Upper lobe of left lung (tissue), 6 donors: ENCODE results near the gene RASGRF1. TPM values are rescaled to one million over a fixed set of nuclear protein-coding genes. Genes with fewer than 3 reads are reported as not detected.
A peak's percentile ranks its signal among the peaks of the same experiment; 100 is the strongest.

Experiments used
- ATAC-seq, 2 donors: fragments of 200-7000 bp; cut with Tn5 transposase; one replicate each; pipeline ENCODE4 v1.9.1; 2022; ENCODE audit warnings: mild to moderate bottlenecking in 2 of 2, moderate library complexity in 2 of 2; ENCODE audit not compliant: low FRiP score in 2 of 2
- DNase-seq, 2 donors: peaks; one replicate each; pipeline ENCODE4 v3.0.0-alpha.2; 2019 to 2020
- H3K27ac ChIP-seq, 4 donors: fragments of 200-600 bp; sonication (generic); one replicate each; pipeline ENCODE4 v1.5.1; 2016 to 2019
- H3K27me3 ChIP-seq, 4 donors: fragments of 200-600 bp; sonication (generic); one replicate each; pipeline ENCODE4 v1.5.1; 2017 to 2019
- H3K36me3 ChIP-seq, 4 donors: fragments of 200-600 bp; sonication (generic); one replicate each; pipeline ENCODE4 v1.5.1; 2016 to 2019
- H3K4me1 ChIP-seq, 4 donors: fragments of 200-600 bp; sonication (generic); one replicate each; pipeline ENCODE4 v1.5.1; 2018 to 2019
- H3K4me3 ChIP-seq, 4 donors: fragments of 200-600 bp; sonication (generic); one replicate each; pipeline ENCODE4 v1.5.1; 2017 to 2019; ENCODE audit warnings: mild to moderate bottlenecking in 2 of 4, moderate library complexity in 1 of 4
- H3K9me3 ChIP-seq, 4 donors: fragments of 200-600 bp; sonication (generic); one replicate each; pipeline ENCODE4 v1.5.1; 2018 to 2019
- CTCF ChIP-seq, 6 experiments: fragments of 450-650 bp in 4 of 6; fragments of 200-600 bp in 2 of 6; sonication (generic) in 2 of 6; IDR thresholded peaks; one replicate each; pipeline ENCODE4 v1.5.1; 2016 to 2019; ENCODE audit warnings: antibody characterized with exemption in 6 of 6
- EP300 ChIP-seq, 4 donors: sonication (generic); formaldehyde crosslinking; IDR thresholded peaks; one replicate each; pipeline ENCODE4 v1.5.1; 2017; ENCODE audit warnings: antibody characterized with exemption in 4 of 4, control low read depth in 2 of 4
- POLR2A ChIP-seq, 4 donors: fragments of 450-650 bp; IDR thresholded peaks; one replicate each; pipeline ENCODE4 v1.5.1; 2016 to 2017; ENCODE audit warnings: antibody characterized with exemption in 4 of 4, mild to moderate bottlenecking in 2 of 4
- POLR2AphosphoS5 ChIP-seq, 2 donors: sonication (generic); formaldehyde crosslinking; IDR thresholded peaks; one replicate each; pipeline ENCODE4 v1.5.1; 2017; ENCODE audit warnings: antibody characterized with exemption in 2 of 2
- WGBS, 2 donors: methylation state at CpG; one replicate each; pipeline ENCODE4 v1.1.5; 2017 to 2018; 5-methylcytosine and 5-hydroxymethylcytosine counted together
- total RNA-seq, 6 donors: library from RNA; depleted of rRNA in 4 of 6; stranded (reverse); fragments of >200 nt in 4 of 6; gene quantifications; one replicate each; pipeline versions ENCODE4 v1.1.0 to v1.2.1, GENCODE V29; 2016 to 2021
- donor health status: DM: no; HTN: no; CAD: no; lungs with moderate emphysema.
- donor health status: DM: no; HTN: yes; CAD: no; lungs with severe emphysema.

RASGRF1 gene
- total RNA-seq, 6 donors from 2014 or later: 27.2 to 64.6 (median 54.7) TPM

GRCh38 chr15:79086814-79087213, 3.8 kb downstream of the RASGRF1 start:
- DNase-seq: peak in 1 of 2 donors; percentile 4
- TF ChIP-seq EP300 (IDR thresholded peaks at IDR 0.05) (no peak), POLR2A (IDR thresholded peaks at IDR 0.05) (no peak), POLR2AphosphoS5 (IDR thresholded peaks at IDR 0.05) (no peak), CTCF (IDR thresholded peaks at IDR 0.05) (no peak)
- peaks cover 6 to 27% (median 19%) of the 10 kb centered on the region in 4 donors for H3K4me1 ChIP-seq
- ATAC-seq: no peak
- no peaks in the 10 kb centered on the region for H3K9me3 ChIP-seq
- peaks cover 0 to 26% (median 15%) of the 10 kb centered on the region in 4 donors for H3K27me3 ChIP-seq
- WGBS, 2 donors: 59 to 71% methylated on average over 4 of the region's 4 CpGs
- H3K36me3 ChIP-seq: no peaks in the 10 kb centered on the region
- no peak overlapping the region for H3K27ac ChIP-seq
- H3K4me3 ChIP-seq: no peak overlapping the region

GRCh38 chr15:79084308-79084968, 6.1 kb downstream of the RASGRF1 start:
- Histone ChIP-seq H3K4me3 (no peak overlapping the region), H3K27ac (no peak overlapping the region), H3K4me1 (peaks cover 0 to 5% (median 0%) of the 10 kb centered on the region in 4 donors), H3K27me3 (peaks cover 0 to 4% (median 2%) of the 10 kb centered on the region in 4 donors), H3K36me3 (no peaks in the 10 kb centered on the region), H3K9me3 (no peaks in the 10 kb centered on the region)
- 74 to 77% methylated on average over 9 to 14 of the region's 14 CpGs for WGBS, 2 donors
- ATAC-seq: no peak
- DNase-seq: peak in 1 of 2 donors; percentile 15
- no peak for TF ChIP-seq CTCF (IDR thresholded peaks at IDR 0.05)
- TF ChIP-seq EP300 (IDR thresholded peaks at IDR 0.05): no peak
- TF ChIP-seq POLR2AphosphoS5 (IDR thresholded peaks at IDR 0.05): no peak
- no peak for TF ChIP-seq POLR2A (IDR thresholded peaks at IDR 0.05)

GRCh38 chr15:79083154-79083553, 7.4 kb downstream of the RASGRF1 start:
- no peak for TF ChIP-seq EP300 (IDR thresholded peaks at IDR 0.05)
- TF ChIP-seq CTCF (IDR thresholded peaks at IDR 0.05): no peak
- TF ChIP-seq POLR2A (IDR thresholded peaks at IDR 0.05): no peak
- TF ChIP-seq POLR2AphosphoS5 (IDR thresholded peaks at IDR 0.05): no peak
- DNase-seq (peak in 1 of 2 donors; percentile 5), ATAC-seq (no peak)
- Histone ChIP-seq H3K4me1 (no peaks in the 10 kb centered on the region), H3K9me3 (no peaks in the 10 kb centered on the region), H3K36me3 (no peaks in the 10 kb centered on the region), H3K4me3 (no peak overlapping the region), H3K27ac (no peak overlapping the region), H3K27me3 (no peaks in the 10 kb centered on the region)
- WGBS, 2 donors: 85 to 87% methylated on average over 10 to 14 of the region's 14 CpGs

- Histone ChIP-seq H3K27ac (no peak overlapping the region), H3K4me1 (no peaks in the 10 kb centered on the region), H3K36me3 (no peaks in the 10 kb centered on the region), H3K9me3 (no peaks in the 10 kb centered on the region), H3K27me3 (no peaks in the 10 kb centered on the region), H3K4me3 (no peak overlapping the region)
- DNase-seq: no peak
- TF ChIP-seq EP300 (IDR thresholded peaks at IDR 0.05): no peak
- TF ChIP-seq CTCF (IDR thresholded peaks at IDR 0.05): no peak
- no peak for TF ChIP-seq POLR2A (IDR thresholded peaks at IDR 0.05)
- no peak for TF ChIP-seq POLR2AphosphoS5 (IDR thresholded peaks at IDR 0.05)
- 74 to 77% methylated on average over 6 of the region's 6 CpGs for WGBS, 2 donors
- no peak for ATAC-seq
These were observed 8.1 kb downstream of the RASGRF1 start for GRCh38 chr15:79082363-79083070.
